Measurements from ENCODE around the gene CDC14A.
"Not testable (repeated sequence)": the region's sequence is repeated elsewhere in the genome, so short reads cannot be mapped to it uniquely, and the experiment has no call there.

The CDC14A gene

DNA sequence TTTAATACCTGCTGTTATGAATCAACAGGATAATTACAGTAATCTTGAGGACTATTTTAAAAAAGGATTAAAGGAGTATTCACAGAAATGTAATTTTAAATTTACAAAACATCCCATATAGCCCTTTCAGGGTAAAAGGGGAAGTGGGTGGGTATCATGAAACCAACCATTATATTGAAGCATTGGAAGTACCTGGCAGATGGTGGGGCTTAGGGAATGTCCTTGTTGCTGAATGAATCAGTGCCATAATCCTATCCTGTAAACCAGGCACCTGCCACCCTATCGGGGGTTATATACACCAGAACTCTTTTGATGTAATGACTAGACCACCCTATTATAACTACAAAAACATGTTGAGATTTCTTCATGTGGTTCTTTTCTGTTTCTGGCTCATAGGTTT, 30.4 kb downstream of the CDC14A start:
- no peak for DNase-seq (ENCODE audit: low read depth in 1 of 2, low spot score in 1 of 2)
- in situ Hi-C loops (cut with HindIII; ENCODE audit: low pct_unique_long_range_greater_than_20kb, low sequenced_read_pairs) = no loop called here
- TF ChIP-seq JUND (IDR thresholded peaks at IDR 0.05; ENCODE audit: low read depth) = no peak

DNA sequence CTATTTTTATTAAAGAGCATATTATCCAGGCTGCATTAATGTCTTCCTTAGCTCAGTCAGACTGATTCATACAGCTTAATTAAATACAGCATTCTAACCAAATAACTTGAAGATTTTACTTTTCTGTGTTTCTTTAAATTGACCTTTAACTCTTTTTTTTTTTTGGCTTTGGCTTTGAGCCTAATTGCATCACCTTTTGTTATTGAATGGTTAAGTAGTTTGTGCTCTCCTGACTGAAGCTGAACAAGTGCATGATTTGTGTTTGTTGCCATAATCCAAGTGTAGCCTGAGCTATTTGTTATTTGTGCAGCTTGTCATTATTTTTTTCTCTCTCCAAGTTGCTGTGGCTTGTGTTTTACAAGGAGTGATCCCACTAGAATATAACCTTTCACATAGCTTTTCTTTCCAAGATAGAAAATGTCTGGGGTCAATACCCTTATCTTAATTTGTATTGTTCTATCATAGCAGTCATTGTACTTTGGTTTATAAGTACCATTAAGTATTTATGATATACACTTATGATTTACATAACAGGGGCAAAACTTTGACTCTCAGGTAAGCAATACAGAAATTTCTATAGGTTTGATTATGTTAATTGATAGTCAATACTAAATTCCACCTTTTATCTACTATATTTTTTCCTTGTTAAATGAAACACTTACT, 31.6 kb downstream of the CDC14A start:
- in situ Hi-C loops (cut with HindIII; ENCODE audit: low pct_unique_long_range_greater_than_20kb, low sequenced_read_pairs) = no loop called here
- DNase-seq (ENCODE audit: low read depth in 1 of 2, low spot score in 1 of 2) = no peak
- no peak for TF ChIP-seq JUND (IDR thresholded peaks at IDR 0.05; ENCODE audit: low read depth)

DNA sequence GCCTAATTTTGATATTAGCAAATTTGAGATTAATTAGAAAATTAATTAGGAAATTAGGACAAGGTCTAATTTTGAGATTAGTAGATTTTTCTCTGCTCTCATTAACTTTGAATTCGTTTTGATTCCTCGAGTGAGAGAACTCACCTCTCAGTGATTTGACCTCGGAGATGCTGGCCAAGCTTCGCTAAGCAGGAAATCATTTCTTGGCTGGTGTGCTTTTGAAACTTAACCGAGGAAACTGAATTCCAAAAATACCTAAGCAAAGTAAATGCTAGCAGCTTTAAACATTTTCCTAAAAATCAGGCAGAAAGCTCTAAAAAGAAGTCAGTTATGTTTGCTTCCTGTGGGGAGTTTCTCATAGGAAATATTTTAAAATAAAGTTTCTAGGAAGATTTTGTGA, 34.9 kb downstream of the CDC14A start:
- in situ Hi-C loops (cut with HindIII; ENCODE audit: low pct_unique_long_range_greater_than_20kb, low sequenced_read_pairs) = no loop called here
- no peak for DNase-seq (ENCODE audit: low read depth in 1 of 2, low spot score in 1 of 2)
- no peak for TF ChIP-seq JUND (IDR thresholded peaks at IDR 0.05; ENCODE audit: low read depth)

DNA sequence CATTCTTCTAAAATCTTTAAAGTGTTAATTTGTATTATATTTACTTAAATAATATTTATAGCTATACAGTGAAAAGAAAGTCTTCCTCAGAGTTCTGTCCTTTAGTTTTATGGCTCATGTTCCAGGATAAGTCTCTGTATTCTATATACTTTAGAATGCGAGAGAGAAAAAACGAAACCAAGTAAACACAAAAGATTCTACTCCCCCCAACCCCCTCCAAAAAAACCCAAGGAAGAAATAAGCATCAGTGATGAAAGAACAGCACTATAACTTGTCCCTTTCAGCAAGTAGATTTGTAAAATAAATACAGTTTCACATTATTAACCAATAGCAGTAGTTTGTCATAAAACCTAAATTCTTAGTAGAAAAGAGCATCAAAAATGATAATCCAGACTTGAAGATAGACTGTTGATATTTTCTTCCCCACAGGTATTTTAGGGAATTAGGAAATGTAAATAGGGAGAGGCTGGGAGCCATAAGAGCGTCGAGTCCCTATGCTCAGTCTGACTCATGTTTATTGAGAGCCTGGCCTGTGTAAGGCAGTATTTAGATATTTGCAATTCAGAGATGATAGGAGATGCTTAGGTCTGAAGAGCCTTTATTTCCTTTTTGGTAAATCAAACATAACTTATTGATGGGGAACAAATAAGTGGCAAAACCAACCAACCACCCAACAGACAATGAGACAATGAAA, 35.5 kb downstream of the CDC14A start:
- in situ Hi-C loops (cut with HindIII; ENCODE audit: low pct_unique_long_range_greater_than_20kb, low sequenced_read_pairs) = no loop called here
- DNase-seq (ENCODE audit: low read depth in 1 of 2, low spot score in 1 of 2) = no peak
- TF ChIP-seq JUND (IDR thresholded peaks at IDR 0.05; ENCODE audit: low read depth) = no peak

DNA sequence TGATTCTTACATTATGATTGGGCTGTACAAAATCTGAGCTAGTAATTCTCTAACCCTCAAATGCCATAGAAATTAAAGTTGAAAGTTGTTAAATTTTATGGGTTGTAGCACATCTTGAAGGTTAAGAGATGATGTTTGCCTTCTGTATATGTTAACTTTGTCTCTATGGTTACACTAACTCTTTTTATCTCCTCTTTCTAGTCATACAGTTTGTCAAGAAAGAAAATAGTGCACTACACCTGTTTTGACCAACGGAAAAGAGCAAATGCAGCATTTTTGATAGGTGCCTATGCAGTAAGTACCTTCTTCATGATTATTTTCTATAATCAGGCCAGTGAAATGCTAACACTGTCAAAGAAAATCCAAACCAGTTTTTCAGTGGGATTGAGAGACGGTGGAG, 38.2 kb downstream of the CDC14A start:
- in situ Hi-C loops (cut with HindIII; ENCODE audit: low pct_unique_long_range_greater_than_20kb, low sequenced_read_pairs) = no loop called here

DNA sequence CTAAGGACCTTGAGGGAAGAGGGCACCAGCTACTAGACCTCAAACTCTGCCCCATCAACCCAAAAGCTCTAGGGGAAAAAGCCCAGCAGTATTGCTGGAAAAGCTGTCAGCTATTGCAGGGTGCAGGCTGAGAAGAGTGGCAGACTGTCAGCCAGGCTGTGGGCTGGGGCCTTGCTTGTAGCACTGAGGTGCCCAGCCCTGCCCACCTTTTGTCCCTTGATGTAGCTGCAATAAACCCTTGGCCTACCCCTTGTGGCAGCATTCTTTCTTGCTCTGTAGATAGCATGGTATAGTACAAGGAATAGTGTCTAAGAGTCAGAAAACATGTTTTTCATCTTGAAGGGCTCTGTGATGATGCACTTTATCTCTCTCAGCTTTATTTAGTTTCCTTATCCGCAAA, 39.4 kb downstream of the CDC14A start:
- in situ Hi-C loops (cut with HindIII; ENCODE audit: low pct_unique_long_range_greater_than_20kb, low sequenced_read_pairs) = no loop called here
- no peak for DNase-seq (ENCODE audit: low read depth in 1 of 2, low spot score in 1 of 2)

More for the DNA sequence above, 38.2 kb downstream of the CDC14A start:
- TF ChIP-seq JUND (IDR thresholded peaks at IDR 0.05; ENCODE audit: low read depth) = no peak
- no peak for DNase-seq (ENCODE audit: low read depth in 1 of 2, low spot score in 1 of 2)

DNA sequence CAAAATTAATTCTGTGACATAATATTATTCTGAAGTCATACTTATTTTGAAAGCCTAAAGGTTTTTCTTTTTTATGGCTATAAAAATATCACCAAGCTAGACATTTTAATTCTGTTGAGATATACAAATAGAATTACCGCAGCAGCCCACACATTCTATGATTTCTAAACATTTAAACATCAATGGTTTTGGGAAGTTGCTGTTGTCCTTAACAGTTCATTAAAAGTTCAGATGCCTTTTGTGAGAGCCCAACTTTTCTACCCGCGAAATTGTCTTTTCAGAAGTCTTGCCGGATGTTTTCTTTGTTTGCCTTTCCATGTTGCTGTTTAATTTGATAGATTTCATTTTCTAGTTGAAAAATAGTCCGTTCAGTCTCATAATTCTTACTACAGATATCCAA, 40.5 kb downstream of the CDC14A start:
- no peak for DNase-seq (ENCODE audit: low read depth in 1 of 2, low spot score in 1 of 2)
- no peak for TF ChIP-seq JUND (IDR thresholded peaks at IDR 0.05; ENCODE audit: low read depth)
- in situ Hi-C loops (cut with HindIII; ENCODE audit: low pct_unique_long_range_greater_than_20kb, low sequenced_read_pairs) = no loop called here

More for the DNA sequence above, 39.4 kb downstream of the CDC14A start:
- TF ChIP-seq JUND (IDR thresholded peaks at IDR 0.05; ENCODE audit: low read depth) = no peak

DNA sequence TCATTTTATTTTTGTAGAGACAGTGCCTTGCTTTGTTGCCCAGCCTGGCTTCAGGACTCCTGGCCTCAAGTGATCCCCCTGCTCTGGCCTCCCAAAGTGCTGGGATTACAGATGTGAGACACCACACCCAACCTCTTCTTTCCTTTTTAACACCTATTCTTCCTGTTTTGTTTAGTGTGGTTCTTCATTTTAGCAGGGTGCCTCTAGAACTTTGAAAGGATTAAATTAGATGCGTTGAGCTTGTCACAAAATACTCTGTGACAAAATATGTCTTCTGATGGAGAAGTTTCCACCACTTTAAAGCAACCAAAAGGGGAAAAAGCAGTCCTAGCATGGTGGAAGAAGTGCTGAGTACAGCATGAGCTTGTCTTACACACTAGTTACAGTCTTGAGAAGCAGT, 42.0 kb downstream of the CDC14A start:
- no peak for DNase-seq (ENCODE audit: low read depth in 1 of 2, low spot score in 1 of 2)
- TF ChIP-seq JUND (IDR thresholded peaks at IDR 0.05; ENCODE audit: low read depth) = no peak
- in situ Hi-C loops (cut with HindIII; ENCODE audit: low pct_unique_long_range_greater_than_20kb, low sequenced_read_pairs) = no loop called here

DNA sequence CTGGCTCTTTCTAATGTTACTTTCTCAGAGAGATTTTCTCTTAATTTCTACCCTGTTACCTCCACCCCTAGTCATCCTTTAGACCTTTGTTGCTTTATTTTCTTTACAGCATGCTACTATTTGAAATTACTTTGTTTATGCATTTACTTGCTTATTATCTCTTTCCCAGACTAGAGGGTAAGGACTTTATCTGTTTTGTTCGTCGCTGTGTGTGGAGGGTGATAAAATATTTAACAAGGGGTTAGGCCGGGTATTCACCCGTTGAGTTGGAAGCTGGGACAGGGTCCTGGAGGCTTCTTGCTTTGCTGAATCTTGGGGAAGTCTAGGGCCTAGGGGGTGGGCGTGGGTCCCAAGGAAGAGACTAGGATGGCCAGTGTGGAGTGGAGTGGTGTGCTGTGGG, 43.6 kb downstream of the CDC14A start:
- in situ Hi-C loops (cut with HindIII; ENCODE audit: low pct_unique_long_range_greater_than_20kb, low sequenced_read_pairs) = no loop called here
- TF ChIP-seq JUND (IDR thresholded peaks at IDR 0.05; ENCODE audit: low read depth) = no peak

DNA sequence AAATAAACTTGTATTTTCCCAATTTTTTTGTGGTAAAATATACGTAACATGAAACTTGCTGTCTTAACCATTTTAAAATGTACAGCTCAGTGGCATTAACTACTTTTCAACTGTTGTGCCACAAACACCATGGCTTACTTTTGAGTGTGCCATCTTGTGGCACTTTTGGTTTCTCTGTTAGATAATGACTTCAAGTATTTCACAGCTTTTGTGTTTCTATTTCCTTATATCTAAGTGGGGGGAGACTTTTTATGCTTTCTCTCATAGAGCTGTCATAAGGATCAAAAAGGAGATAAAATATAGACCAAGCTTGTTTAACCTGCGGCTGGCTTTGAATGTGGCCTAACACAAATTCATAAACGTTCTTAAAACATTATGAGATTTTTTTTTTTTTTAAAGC, 44.3 kb downstream of the CDC14A start:
- in situ Hi-C loops (cut with HindIII; ENCODE audit: low pct_unique_long_range_greater_than_20kb, low sequenced_read_pairs) = no loop called here
- DNase-seq (ENCODE audit: low read depth in 1 of 2, low spot score in 1 of 2) = no peak
- TF ChIP-seq JUND (IDR thresholded peaks at IDR 0.05; ENCODE audit: low read depth) = no peak

More for the DNA sequence above, 43.6 kb downstream of the CDC14A start:
- no peak for DNase-seq (ENCODE audit: low read depth in 1 of 2, low spot score in 1 of 2)

DNA sequence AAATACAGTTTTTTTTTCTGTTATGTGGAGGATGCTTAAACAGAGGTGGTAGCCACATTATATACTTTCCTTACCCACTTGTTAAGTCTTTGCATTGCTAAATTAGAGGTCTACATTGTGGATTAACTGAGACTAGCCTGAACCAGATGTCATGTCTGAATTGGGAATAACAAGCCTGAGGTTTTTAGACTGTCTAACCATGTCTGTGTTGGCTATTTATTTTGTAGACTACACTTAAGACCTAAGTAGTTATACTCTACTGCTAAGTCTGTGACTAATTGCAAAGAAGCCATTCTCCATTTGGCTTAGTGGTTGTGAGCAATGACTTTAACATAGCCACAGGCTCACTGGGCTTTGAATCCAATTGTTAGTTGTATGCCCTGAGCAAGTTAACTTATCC, 45.4 kb downstream of the CDC14A start:
- TF ChIP-seq JUND (IDR thresholded peaks at IDR 0.05; ENCODE audit: low read depth) = no peak
- in situ Hi-C loops (cut with HindIII; ENCODE audit: low pct_unique_long_range_greater_than_20kb, low sequenced_read_pairs) = no loop called here
- DNase-seq (ENCODE audit: low read depth in 1 of 2, low spot score in 1 of 2) = no peak

DNA sequence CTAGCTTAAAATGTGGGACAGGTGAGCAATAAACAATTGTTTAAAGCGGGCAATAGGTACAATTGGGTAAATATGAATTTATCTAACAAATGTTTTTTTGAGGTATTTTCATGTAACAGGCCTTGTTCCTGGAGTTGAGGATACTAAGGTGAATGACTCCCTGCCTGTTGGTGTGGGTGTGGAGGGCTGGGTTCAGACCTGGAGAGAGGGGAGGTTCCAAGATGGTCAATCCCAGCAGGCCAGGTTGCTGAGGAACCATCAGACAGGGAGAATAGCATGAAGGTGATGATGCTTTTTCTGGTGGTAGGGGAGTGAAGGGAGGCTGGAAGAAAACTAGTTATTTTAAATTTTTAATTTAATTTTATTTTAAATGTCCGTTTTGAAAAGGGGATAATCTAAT, 46.3 kb downstream of the CDC14A start:
- no peak for TF ChIP-seq JUND (IDR thresholded peaks at IDR 0.05; ENCODE audit: low read depth)
- in situ Hi-C loops (cut with HindIII; ENCODE audit: low pct_unique_long_range_greater_than_20kb, low sequenced_read_pairs) = no loop called here
- no peak for DNase-seq (ENCODE audit: low read depth in 1 of 2, low spot score in 1 of 2)

DNA sequence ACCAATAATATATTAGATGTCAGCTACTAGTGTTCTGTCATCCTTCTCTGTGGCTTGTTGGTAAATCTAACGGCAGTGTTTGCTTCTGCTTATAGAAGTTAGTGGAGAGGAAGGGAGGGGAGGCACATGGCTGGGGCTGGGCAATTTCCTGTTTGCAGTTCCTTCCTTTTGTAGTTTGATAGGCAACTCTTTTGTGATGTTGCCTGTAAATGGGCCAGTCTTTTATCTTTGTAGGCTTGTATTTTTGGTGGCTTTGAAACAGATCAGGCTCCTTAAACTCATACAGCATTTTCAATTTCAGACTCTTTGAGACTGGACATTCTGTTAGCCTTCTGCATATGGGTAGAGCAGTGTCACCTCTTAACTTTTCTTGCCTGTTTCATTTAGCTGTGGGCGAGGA, 48.1 kb downstream of the CDC14A start:
- in situ Hi-C loops (cut with HindIII; ENCODE audit: low pct_unique_long_range_greater_than_20kb, low sequenced_read_pairs) = no loop called here
- no peak for TF ChIP-seq JUND (IDR thresholded peaks at IDR 0.05; ENCODE audit: low read depth)
- DNase-seq (ENCODE audit: low read depth in 1 of 2, low spot score in 1 of 2) = no peak

DNA sequence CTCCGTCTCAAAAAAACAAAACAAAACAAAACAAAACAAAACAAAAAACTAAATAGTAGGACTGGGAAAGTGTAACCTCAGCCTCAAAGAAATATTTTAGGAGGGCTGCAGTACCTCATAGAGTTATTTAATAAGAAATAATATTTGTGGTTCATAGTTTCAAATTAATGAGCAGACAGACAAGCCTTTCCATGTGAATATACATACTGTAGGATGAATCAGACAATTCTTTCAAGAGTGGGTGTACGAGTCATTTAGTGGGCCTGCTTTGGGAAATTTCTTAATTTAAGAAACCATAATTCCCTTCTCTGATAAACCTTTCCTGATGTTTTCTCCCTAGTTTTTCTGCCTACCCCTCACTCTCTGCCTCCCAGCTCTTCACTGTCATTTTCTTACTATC, 52.5 kb downstream of the CDC14A start:
- no peak for DNase-seq (ENCODE audit: low read depth in 1 of 2, low spot score in 1 of 2)
- in situ Hi-C loops (cut with HindIII; ENCODE audit: low pct_unique_long_range_greater_than_20kb, low sequenced_read_pairs) = no loop called here
- TF ChIP-seq JUND (IDR thresholded peaks at IDR 0.05; ENCODE audit: low read depth) = no peak

DNA sequence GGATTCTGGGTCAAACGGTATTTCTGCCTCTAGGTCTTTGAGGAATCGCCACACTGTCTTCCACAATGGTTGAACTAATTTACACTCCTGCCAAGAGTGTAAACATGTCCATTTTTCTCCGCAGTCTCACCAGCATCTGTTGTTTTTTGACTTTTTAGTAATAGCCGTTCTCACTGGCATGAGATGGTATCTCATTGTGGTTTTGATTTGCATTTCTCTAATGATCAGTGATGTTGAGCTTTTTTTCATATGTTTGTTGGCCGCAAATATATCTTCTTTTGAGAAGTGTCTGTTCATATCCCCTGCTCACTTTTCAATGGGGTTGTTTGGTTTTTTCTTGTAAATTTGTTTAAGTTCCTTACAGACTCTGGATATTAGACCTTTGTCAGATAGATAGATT, 53.6 kb downstream of the CDC14A start:
- in situ Hi-C loops (cut with HindIII; ENCODE audit: low pct_unique_long_range_greater_than_20kb, low sequenced_read_pairs); DNase-seq (ENCODE audit: low read depth in 1 of 2, low spot score in 1 of 2): not testable (repeated sequence)

DNA sequence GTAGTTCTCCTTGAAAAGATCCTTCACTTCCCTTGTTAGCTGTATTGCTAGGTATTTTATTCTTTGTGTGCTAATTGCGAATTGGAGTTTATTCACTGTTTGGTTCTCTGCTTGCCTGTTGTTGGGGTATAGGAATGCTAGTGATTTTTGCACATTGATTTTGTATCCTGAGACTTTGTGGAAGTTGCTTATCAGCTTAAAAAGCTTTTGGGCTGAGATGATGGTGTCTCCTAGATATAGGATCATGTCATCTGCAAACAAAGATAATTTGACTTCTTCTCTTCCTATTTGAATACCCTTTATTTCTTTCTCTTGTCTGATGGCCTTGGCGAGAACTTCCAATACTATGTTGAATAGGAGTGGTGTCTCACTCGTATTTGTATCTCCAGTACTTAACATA, 55.1 kb downstream of the CDC14A start:
- in situ Hi-C loops (cut with HindIII; ENCODE audit: low pct_unique_long_range_greater_than_20kb, low sequenced_read_pairs); DNase-seq (ENCODE audit: low read depth in 1 of 2, low spot score in 1 of 2): not testable (repeated sequence)

All from T47D (cell line).